Measurements from ENCODE around the gene COL1A2.

COL1A2 gene

DNA sequence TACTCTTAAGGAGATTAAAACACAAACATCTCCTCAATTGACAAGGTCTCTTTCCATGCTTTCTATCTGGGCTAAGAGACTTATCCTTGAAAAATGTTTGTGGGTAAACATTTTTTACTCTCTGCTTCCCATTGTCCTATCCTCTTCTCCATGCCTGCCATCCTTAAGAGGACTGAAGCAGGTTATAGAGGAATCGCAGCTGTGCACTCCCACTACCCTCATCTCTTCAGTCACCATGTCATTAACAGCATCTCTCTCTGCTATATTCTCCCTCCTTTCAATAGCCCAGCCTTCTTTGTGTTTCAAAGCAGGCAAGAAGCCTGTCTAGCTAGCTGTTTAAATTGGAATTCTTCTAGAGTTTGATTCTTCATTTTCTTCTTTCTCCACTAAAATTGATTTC, 22.6 kb downstream of the COL1A2 start:
- TF ChIP-seq, protein P1, sequence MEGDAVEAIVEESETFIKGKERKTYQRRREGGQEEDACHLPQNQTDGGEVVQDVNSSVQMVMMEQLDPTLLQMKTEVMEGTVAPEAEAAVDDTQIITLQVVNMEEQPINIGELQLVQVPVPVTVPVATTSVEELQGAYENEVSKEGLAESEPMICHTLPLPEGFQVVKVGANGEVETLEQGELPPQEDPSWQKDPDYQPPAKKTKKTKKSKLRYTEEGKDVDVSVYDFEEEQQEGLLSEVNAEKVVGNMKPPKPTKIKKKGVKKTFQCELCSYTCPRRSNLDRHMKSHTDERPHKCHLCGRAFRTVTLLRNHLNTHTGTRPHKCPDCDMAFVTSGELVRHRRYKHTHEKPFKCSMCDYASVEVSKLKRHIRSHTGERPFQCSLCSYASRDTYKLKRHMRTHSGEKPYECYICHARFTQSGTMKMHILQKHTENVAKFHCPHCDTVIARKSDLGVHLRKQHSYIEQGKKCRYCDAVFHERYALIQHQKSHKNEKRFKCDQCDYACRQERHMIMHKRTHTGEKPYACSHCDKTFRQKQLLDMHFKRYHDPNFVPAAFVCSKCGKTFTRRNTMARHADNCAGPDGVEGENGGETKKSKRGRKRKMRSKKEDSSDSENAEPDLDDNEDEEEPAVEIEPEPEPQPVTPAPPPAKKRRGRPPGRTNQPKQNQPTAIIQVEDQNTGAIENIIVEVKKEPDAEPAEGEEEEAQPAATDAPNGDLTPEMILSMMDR (IDR thresholded peaks at IDR 0.05; ENCODE audit: extremely low read depth, insufficient read depth, missing control alignments) = no peak
- no peak for DNase-seq (ENCODE audit: low spot score)

GRCh38 chr7:94417901-94418300, 23.2 kb downstream of the COL1A2 start:
- TF ChIP-seq, protein P1 (IDR thresholded peaks at IDR 0.05; ENCODE audit: extremely low read depth, insufficient read depth, missing control alignments) = no peak
- no peak for DNase-seq (ENCODE audit: low spot score)
- in situ Hi-C loops (cut with MboI; ENCODE audit: low pct_unique_long_range_greater_than_20kb, low sequenced_read_pairs, unreplicated experiment) = no loop called here

More for the DNA sequence above, 22.6 kb downstream of the COL1A2 start:
- in situ Hi-C loops (cut with MboI; ENCODE audit: low pct_unique_long_range_greater_than_20kb, low sequenced_read_pairs, unreplicated experiment) = no loop called here

DNA sequence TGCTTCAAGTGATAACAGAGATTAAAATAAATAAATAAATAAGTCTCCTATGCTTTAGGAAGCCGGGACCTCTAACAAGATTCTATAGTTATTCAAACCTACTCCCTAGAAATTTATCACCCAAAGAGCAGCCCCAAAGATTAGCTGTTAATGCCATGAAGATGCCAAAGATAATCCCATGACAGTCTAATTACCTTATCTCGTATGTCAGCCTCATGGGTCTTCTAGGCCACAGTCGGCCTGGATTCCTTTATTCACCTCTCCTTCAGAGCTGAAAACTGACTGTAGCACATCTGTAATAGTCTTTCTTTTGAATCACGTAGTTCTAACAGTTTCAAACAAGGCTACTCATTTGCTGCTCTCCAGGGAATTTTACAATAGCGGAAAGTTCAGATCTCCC, 24.2 kb downstream of the COL1A2 start:
- DNase-seq (ENCODE audit: low spot score) = no peak
- TF ChIP-seq, protein P1 (IDR thresholded peaks at IDR 0.05; ENCODE audit: extremely low read depth, insufficient read depth, missing control alignments) = no peak
- in situ Hi-C loops (cut with MboI; ENCODE audit: low pct_unique_long_range_greater_than_20kb, low sequenced_read_pairs, unreplicated experiment) = no loop called here

- in situ Hi-C loops (cut with MboI; ENCODE audit: low pct_unique_long_range_greater_than_20kb, low sequenced_read_pairs, unreplicated experiment) = no loop called here
Measured at GRCh38 chr7:94420328-94420727, 25.6 kb downstream of the COL1A2 start.

GRCh38 chr7:94421681-94422080, 27.0 kb downstream of the COL1A2 start:
- no peak for DNase-seq (ENCODE audit: low spot score)
- TF ChIP-seq, protein P1 (IDR thresholded peaks at IDR 0.05; ENCODE audit: extremely low read depth, insufficient read depth, missing control alignments) = no peak
- in situ Hi-C loops (cut with MboI; ENCODE audit: low pct_unique_long_range_greater_than_20kb, low sequenced_read_pairs, unreplicated experiment) = no loop called here

More at GRCh38 chr7:94420328-94420727, 25.6 kb downstream of the COL1A2 start:
- no peak for DNase-seq (ENCODE audit: low spot score)
- TF ChIP-seq, protein P1 (IDR thresholded peaks at IDR 0.05; ENCODE audit: extremely low read depth, insufficient read depth, missing control alignments) = no peak

DNA sequence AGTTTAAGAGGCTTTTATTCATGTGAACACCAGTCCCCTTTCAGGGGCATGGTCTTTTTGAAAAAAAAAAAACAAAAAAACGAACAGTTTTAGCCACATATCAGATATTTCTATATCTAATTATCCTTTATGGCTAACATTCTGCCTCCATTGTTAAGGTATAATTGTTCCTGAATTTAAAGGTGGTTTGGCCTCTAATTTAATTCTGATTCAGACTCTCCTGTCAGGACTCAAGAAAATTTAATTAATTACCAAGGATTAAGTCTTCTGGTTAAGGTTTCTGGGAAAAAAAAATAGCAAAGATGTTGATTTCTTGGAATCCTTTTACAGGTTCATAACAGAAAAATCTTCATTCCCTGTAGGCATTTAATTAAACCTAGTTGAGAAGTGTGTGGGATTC, 27.4 kb downstream of the COL1A2 start:
- DNase-seq (ENCODE audit: low spot score) = no peak
- TF ChIP-seq, protein P1 (IDR thresholded peaks at IDR 0.05; ENCODE audit: extremely low read depth, insufficient read depth, missing control alignments) = no peak
- in situ Hi-C loops (cut with MboI; ENCODE audit: low pct_unique_long_range_greater_than_20kb, low sequenced_read_pairs, unreplicated experiment) = no loop called here

Measured in GM13977 (cell line).